ENCODE measurements around the gene PRICKLE4.
"Not testable (repeated sequence)": the region's sequence is repeated elsewhere in the genome, so short reads cannot be mapped to it uniquely, and the experiment has no call there.

PRICKLE4 gene

DNA sequence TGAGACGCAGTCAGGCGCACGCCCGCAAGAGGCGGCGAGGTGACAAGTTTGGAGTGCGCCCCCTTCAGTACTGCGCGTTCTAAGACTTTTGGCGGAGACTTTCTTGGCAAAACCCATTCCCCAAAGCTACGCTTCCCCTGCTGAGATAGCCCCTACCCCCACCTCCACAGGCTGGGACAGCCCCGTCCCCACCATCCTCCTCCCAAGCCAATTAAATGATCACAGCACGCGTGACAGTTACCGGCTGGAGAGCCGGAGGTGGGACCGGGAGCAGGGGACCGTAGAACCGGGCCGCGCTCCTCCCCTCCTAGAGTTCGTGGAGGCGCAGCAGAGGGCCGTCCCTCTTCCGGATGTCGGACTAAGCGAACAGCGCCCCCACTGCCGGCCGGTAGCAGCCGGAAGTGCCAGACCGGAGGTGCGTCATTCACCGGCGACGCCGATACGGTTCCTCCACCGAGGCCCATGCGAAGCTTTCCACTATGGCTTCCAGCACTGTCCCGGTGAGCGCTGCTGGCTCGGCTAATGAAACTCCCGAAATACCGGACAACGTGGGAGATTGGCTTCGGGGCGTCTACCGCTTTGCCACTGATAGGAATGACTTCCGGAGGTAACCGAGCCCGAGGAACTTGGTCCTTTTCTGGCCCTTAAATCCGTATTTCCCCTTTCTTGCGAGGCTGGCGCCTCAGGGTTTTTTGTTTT lies 6.8 kb downstream of the PRICKLE4 start, which contains the start of gene TOMM6:
Gene TOMM6, plus strand, starts transcription at position 476 of the 699 bp plus-strand sequence. Its CDS starts 4 bp downstream, at position 480.
- FAIRE-seq: peak; percentile 67
- peak; percentile 91 for DNase-seq (ENCODE audit: insufficient read length, low spot score)
- TF ChIP-seq POLR2A (IDR thresholded peaks at IDR 0.05; ENCODE audit: low read depth, low read length): peak; percentile 63

DNA sequence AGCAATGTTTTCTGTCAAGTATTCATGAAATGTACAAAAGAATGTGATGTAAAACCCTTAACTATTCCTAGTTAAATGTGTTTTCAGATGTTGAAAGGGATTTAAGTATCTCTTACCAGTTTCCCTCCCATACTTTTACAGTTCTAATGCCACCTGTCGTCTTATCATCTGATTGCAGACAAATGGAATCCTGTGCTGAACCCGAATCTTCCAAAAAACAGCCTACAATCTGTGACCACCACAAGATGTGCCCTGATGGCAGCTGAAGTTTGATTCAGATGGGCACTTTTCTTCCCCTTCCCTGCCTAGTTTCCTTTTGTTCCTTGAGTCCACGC lies 8.8 kb downstream of the PRICKLE4 start:
- FAIRE-seq (no peak), DNase-seq (ENCODE audit: insufficient read length, low spot score) (no peak)
- no peak for TF ChIP-seq POLR2A (IDR thresholded peaks at IDR 0.05; ENCODE audit: low read depth, low read length)

DNA sequence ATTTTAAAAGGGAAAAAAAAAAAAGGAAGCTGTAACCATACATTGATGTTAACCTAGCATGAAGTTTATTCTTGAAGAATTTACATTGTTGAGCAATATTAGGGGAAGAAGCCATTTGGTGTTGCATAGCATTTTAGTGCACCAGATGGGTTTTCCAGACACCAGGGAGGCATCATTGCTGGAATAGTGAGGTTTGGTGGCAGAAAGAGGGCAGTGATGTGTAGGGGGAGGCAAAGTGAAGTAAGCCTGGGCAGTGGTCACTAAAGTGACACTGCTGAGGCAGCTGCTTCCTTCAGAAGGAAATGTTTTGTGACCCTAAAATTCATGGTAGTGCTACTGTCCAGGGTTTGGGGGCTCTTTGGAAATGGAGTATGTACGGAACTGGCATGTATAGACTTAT lies 9.5 kb downstream of the PRICKLE4 start:
- DNase-seq (ENCODE audit: insufficient read length, low spot score) (no peak), FAIRE-seq (no peak)
- TF ChIP-seq POLR2A (IDR thresholded peaks at IDR 0.05; ENCODE audit: low read depth, low read length): no peak

DNA sequence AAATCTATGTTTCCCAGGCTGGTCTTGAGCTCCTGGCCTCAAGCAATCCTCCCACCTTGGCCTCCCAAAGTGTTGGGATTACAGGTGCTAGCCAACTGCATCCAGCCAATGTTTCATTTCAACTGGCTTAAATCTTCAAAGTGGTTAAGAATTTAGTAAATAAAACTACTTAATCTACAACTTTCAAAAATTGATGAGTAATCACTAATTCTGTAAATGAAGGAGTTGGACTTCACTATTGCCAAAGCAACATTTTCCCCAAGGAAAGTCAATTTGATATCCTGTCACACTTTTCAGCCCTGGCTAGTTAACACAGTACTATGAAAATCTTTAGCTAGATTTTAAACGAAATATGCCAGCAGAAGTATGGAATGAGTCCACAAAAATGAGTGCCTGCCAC lies 10.7 kb downstream of the PRICKLE4 start:
- no peak for TF ChIP-seq POLR2A (IDR thresholded peaks at IDR 0.05; ENCODE audit: low read depth, low read length)
- DNase-seq (ENCODE audit: insufficient read length, low spot score) (no peak), FAIRE-seq (no peak)

DNA sequence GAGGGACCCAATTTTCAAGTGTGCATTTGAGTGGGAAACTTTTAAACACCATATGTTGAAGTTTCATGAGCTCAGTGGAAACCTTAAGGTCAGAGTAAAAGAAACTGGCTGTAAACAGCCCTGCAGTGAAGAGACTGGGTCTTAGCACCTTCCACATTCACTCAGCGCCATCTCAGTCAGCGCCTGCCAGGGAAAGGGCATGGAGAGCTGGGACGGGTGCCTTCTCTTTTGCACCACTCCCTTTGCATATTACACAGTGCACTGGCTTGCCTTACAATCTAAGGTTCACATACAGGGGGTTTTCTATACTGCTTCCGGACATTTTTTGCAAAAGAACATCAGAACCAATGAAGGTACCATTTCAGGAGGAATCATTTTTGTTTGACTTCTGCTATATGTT lies 11.4 kb downstream of the PRICKLE4 start:
- FAIRE-seq (no peak), DNase-seq (ENCODE audit: insufficient read length, low spot score) (no peak)
- no peak for TF ChIP-seq POLR2A (IDR thresholded peaks at IDR 0.05; ENCODE audit: low read depth, low read length)

DNA sequence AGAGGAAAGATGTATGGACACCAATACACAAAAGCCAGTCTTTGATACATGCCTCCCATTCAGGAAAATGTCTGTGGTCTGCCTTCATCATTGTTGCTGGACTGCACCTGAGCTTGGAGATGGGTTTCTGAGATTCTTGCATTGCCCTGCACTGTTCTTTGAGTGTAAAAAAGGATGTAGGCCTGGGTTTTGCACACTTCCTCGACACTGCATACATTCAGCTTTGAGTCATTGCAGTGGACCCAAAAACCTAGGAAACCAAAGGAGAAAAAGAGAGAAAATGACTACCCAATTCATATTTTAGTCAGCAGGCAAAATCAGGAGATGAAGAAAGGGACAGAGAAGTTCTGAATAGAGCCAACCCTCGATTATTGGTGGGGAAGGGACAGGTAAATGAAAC lies 15.9 kb downstream of the PRICKLE4 start:
- no peak for TF ChIP-seq POLR2A (IDR thresholded peaks at IDR 0.05; ENCODE audit: low read depth, low read length)
- no peak for DNase-seq (ENCODE audit: insufficient read length, low spot score)
- FAIRE-seq: no peak

DNA sequence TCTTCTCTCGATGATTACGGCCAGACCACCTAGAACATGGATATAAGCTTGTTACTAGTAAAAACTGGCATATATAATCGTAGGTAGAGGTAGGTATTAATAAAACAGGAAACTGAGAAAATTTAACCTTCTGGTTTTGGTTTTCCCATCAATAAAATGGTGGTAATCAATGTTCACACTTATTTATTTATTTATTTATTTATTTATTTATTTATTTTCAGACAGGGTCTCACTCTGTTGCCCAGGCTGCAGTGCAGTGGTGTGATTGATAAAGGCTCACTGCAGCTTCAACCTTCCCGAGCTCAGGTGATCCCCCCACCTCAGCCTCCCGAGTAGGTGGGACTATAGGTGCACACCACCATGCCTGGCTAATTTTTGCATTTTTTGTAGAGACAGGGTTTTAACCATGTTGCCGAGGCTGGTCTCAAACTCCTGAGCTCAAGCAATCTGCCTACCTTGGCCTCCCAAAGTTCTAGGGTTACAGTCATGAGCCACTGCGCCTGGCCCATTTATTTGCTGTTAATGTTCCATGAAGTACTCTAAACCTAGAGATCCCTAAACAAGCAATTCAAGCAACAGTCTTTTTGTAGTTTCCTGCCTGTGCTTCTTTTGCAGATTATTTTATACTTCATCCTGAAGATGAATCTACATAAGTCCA lies 18.4 kb downstream of the PRICKLE4 start:
- FAIRE-seq (no peak), DNase-seq (ENCODE audit: insufficient read length, low spot score) (no peak)
- no peak for TF ChIP-seq POLR2A (IDR thresholded peaks at IDR 0.05; ENCODE audit: low read depth, low read length)

DNA sequence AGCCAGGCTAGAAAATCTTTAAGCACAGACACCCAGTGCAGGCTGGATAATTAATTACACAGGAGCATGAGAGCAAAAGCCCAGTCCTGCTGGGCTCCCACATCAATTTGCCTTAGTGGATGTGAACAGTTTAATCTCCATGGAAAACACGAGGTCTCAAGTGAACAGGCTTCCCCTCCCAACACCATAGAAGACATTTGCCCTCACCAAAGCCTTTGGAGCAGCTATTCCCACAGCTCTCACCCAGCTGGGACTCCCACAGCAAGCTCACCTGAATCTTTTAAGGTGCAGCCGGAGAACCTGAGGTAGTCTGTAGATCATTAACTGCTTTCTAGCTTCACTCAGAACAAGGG lies 19.0 kb downstream of the PRICKLE4 start:
- TF ChIP-seq POLR2A (IDR thresholded peaks at IDR 0.05; ENCODE audit: low read depth, low read length): no peak
- FAIRE-seq (no peak), DNase-seq (ENCODE audit: insufficient read length, low spot score) (no peak)

DNA sequence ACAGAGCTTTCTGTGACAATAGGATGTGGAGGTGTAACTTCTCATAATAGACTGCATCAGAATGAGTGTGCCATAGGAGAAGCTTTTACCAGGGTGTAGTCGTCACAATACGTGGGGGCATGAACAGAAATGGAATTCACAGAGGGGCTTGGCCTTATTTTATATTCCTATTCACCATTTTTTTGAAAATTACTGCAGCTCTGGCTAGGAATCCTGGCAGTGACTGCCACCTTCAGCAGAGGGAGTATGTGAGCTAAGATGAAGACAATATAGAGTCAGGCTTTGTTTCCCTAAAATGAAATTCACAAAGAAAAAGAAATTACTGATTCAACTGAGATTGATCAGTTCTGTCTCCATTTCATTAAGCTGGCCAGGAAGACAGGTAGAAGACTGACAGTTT lies 20.8 kb downstream of the PRICKLE4 start:
- DNase-seq (ENCODE audit: insufficient read length, low spot score) (no peak), FAIRE-seq (no peak)

DNA sequence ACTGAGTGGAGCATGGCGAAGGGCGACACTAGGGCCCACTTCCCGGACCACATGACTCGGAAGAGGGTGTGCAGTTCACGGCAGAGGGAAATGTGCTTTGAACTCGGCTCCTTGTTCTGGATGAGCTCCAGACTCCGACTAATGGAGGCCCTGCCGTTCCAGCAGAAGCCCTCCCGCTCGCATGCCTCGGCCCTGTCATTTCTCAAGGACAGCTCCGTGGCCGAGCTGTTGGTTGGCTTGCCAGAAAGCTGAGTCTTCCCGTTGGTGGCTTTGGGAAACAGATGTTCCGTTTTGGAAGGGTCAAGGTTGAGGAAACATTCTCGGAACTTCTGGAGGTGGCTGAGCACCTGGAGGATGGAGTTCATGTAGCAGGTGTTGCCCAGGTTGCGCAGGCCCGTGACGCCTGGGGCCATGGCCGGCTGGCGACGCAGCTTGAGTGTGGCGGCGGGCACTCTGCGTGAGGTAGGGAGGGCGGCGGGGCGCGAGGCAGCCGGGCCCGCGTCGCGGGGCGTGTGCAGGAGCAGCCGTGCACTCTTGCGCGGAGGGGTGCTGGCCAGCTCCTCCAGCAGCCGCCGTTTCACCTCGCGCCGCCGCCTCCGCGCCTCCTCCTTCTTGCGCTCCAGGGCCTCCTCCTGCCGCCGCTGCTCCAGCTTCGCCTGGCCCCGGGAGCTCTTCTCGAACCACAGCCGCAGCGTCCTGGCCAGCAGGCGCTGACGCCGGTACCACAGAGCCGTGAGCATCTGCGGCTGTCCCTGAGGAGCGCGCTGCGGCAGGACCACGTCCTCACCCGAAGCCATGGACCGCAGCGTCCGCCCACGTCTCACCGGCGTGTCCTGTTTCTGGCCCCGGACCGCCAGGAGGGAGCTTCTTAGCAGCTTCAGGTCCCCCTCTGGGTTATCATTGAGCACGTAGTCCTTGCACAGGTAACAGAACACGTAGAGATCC lies 25.5 kb downstream of the PRICKLE4 start:
- TF ChIP-seq POLR2A (IDR thresholded peaks at IDR 0.05; ENCODE audit: low read depth, low read length): no peak
- DNase-seq (ENCODE audit: insufficient read length, low spot score): no peak
- no peak for FAIRE-seq

More for the DNA sequence above, 20.8 kb downstream of the PRICKLE4 start:
- TF ChIP-seq POLR2A (IDR thresholded peaks at IDR 0.05; ENCODE audit: low read depth, low read length): no peak

DNA sequence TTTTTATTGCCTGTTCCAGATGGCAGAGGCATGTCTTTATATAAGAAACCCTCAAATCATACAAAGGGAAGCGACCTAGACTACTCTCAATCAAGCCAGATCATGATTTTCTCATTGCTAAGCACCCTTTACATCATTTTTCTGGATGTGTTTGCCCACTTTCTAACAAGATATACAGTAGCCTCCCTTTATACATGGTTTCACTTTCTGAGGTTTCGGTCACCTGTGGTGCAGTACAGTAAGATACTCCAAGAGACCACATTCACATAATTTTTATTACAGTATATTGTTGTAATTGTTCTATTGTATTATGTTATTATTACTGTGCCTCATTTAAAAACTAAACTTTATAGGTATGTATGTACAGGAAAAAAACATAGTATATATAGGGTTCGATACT lies 30.5 kb downstream of the PRICKLE4 start:
- FAIRE-seq (no peak), DNase-seq (ENCODE audit: insufficient read length, low spot score) (no peak)
- TF ChIP-seq POLR2A (IDR thresholded peaks at IDR 0.05; ENCODE audit: low read depth, low read length): no peak

DNA sequence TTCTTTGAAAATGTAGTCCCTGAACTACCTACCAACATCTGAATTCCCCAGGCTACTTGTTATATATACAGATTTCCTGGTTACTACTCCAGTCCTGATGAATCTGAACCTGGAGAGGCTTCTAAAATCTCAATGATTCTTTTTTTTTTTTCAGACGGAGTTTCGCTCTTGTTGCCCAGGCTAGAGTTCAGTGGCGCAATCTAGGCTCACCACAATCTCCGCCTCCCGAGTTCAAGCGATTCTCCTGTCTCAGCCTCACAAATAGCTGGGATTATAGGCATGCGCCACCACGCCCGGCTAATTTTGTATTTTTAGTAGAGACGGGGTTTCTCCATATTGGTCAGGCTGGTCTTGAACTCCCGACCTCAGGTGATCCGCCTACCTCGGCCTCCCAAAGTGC lies 31.4 kb downstream of the PRICKLE4 start:
- not testable (repeated sequence) for DNase-seq (ENCODE audit: insufficient read length, low spot score); FAIRE-seq

DNA sequence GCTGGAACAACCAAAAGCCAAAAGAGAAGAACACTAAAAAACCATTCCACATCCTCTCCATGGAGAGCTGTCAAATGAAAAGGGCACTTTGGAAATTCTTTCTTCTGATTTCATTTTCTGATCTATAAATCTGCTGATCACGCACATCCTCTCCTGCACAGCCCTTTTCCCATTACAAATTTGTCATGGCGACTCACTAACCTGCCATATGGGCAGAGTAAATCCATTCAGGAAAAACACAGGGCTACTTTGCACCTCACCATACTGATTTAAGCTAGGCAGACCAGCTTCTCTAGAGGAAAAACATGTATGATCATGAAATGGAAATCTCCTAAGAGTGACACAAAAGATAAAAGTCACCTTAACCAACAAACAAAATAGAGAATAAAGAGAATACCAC lies 32.9 kb downstream of the PRICKLE4 start:
- FAIRE-seq (peak; percentile 69), DNase-seq (ENCODE audit: insufficient read length, low spot score) (no peak)
- TF ChIP-seq POLR2A (IDR thresholded peaks at IDR 0.05; ENCODE audit: low read depth, low read length): no peak

DNA sequence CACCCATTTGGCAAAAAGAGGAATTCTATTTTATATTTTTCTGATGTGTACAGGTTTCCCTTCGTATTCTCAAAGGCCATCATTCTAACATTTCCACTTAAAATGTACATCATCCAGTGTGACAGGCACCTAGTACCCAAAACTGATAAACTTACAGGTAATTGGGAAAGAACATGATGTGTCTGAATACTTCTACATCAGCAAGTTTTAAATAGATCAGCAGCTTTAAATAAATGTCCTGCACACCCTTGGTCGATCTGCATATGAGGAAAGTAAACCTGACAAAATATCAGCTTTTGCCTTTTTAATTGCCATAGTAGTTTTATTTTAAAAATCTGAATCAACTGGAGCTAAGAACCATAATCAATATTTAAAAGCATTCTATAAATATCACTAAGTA lies 33.4 kb downstream of the PRICKLE4 start:
- TF ChIP-seq POLR2A (IDR thresholded peaks at IDR 0.05; ENCODE audit: low read depth, low read length): no peak
- FAIRE-seq (peak; percentile 6), DNase-seq (ENCODE audit: insufficient read length, low spot score) (no peak)
